ENCODE data around the gene SLC36A1.

Gene SLC36A1

GRCh38 chr5:151523335-151523734 lies 75.9 kb downstream of the SLC36A1 start:
- no peaks in the 10 kb centered on the region for H4K20me1 ChIP-seq
- no peaks in the 10 kb centered on the region for H3K27me3 ChIP-seq
- TF ChIP-seq Cebpa-rat (IDR thresholded peaks at IDR 0.05): no peak

GRCh38 chr5:151528153-151528552 lies 80.8 kb downstream of the SLC36A1 start:
- no peaks in the 10 kb centered on the region for H3K27me3 ChIP-seq
- no peaks in the 10 kb centered on the region for H4K20me1 ChIP-seq
- no peak for TF ChIP-seq Cebpa-rat (IDR thresholded peaks at IDR 0.05)
- H3K4me2 ChIP-seq: no peak overlapping the region
- H3K4me1 ChIP-seq: no peaks in the 10 kb centered on the region
- no peak overlapping the region for H3K9ac ChIP-seq
- no peak overlapping the region for H3K27ac ChIP-seq
- H3K9me3 ChIP-seq: no peaks in the 10 kb centered on the region
- H3K36me3 ChIP-seq: no peaks in the 10 kb centered on the region
- no peak overlapping the region for H3K4me3 ChIP-seq

More at GRCh38 chr5:151523335-151523734, 75.9 kb downstream of the SLC36A1 start:
- Histone ChIP-seq H3K4me2 (no peak overlapping the region), H3K27ac (no peak overlapping the region), H3K9ac (no peak overlapping the region), H3K9me3 (no peaks in the 10 kb centered on the region), H3K4me1 (0 out of 2 replicates have a peak, but pooled peaks cover 6% of the 10 kb centered on the region), H3K4me3 (no peak overlapping the region), H3K36me3 (no peaks in the 10 kb centered on the region)

GRCh38 chr5:151528996-151529395 lies 81.6 kb downstream of the SLC36A1 start:
- Histone ChIP-seq H3K4me3 (no peak overlapping the region), H3K27ac (no peak overlapping the region), H3K9me3 (no peaks in the 10 kb centered on the region), H3K27me3 (no peaks in the 10 kb centered on the region), H3K4me1 (peaks cover under 1% of the 10 kb centered on the region; the same call in 1 of the 2 replicates), H3K36me3 (no peaks in the 10 kb centered on the region), H3K9ac (no peak overlapping the region), H4K20me1 (no peaks in the 10 kb centered on the region), H3K4me2 (no peak overlapping the region)
- TF ChIP-seq Cebpa-rat (IDR thresholded peaks at IDR 0.05): no peak

- Histone ChIP-seq H3K9ac (no peak overlapping the region), H3K4me2 (no peak overlapping the region), H3K36me3 (no peaks in the 10 kb centered on the region), H4K20me1 (no peaks in the 10 kb centered on the region), H3K27ac (no peak overlapping the region), H3K9me3 (no peaks in the 10 kb centered on the region), H3K27me3 (no peaks in the 10 kb centered on the region), H3K4me3 (no peak overlapping the region), H3K4me1 (peaks cover 7% of the 10 kb centered on the region)
- no peak for TF ChIP-seq Cebpa-rat (IDR thresholded peaks at IDR 0.05)
Measured at GRCh38 chr5:151531581-151531980, 84.2 kb downstream of the SLC36A1 start.

- TF ChIP-seq Cebpa-rat (IDR thresholded peaks at IDR 0.05): no peak
- H3K27ac ChIP-seq: no peak overlapping the region
- H3K9me3 ChIP-seq: no peaks in the 10 kb centered on the region
Measured at GRCh38 chr5:151532416-151532815, 85.0 kb downstream of the SLC36A1 start.

GRCh38 chr5:151534350-151534749 lies 86.9 kb downstream of the SLC36A1 start:
- Histone ChIP-seq H3K9ac (no peak overlapping the region), H4K20me1 (no peaks in the 10 kb centered on the region), H3K9me3 (no peaks in the 10 kb centered on the region), H3K36me3 (no peaks in the 10 kb centered on the region), H3K27ac (no peak overlapping the region), H3K4me3 (no peak overlapping the region), H3K4me2 (peak overlapping the region; percentile 38), H3K4me1 (peaks cover 7% of the 10 kb centered on the region), H3K27me3 (no peaks in the 10 kb centered on the region)
- TF ChIP-seq Cebpa-rat (IDR thresholded peaks at IDR 0.05): no peak

More at GRCh38 chr5:151532416-151532815, 85.0 kb downstream of the SLC36A1 start:
- Histone ChIP-seq H3K9ac (no peak overlapping the region), H4K20me1 (no peaks in the 10 kb centered on the region), H3K4me1 (peaks cover 7% of the 10 kb centered on the region), H3K4me3 (no peak overlapping the region), H3K36me3 (no peaks in the 10 kb centered on the region), H3K27me3 (no peaks in the 10 kb centered on the region), H3K4me2 (no peak overlapping the region)

- TF ChIP-seq Cebpa-rat (IDR thresholded peaks at IDR 0.05): no peak
- H3K27ac ChIP-seq: no peak overlapping the region
- H3K36me3 ChIP-seq: no peaks in the 10 kb centered on the region
- no peaks in the 10 kb centered on the region for H4K20me1 ChIP-seq
- H3K9ac ChIP-seq: no peak overlapping the region
- peaks cover 7% of the 10 kb centered on the region for H3K4me1 ChIP-seq
- H3K27me3 ChIP-seq: no peaks in the 10 kb centered on the region
- H3K4me3 ChIP-seq: no peak overlapping the region
- H3K4me2 ChIP-seq: no peak overlapping the region
- H3K9me3 ChIP-seq: no peaks in the 10 kb centered on the region
Measured at GRCh38 chr5:151537044-151537443, 89.6 kb downstream of the SLC36A1 start.

GRCh38 chr5:151541571-151541970 lies 94.2 kb downstream of the SLC36A1 start:
- no peak for TF ChIP-seq Cebpa-rat (IDR thresholded peaks at IDR 0.05)
- Histone ChIP-seq H3K27me3 (no peaks in the 10 kb centered on the region), H3K9ac (no peak overlapping the region)

More at GRCh38 chr5:151541571-151541970, 94.2 kb downstream of the SLC36A1 start:
- H3K4me1 ChIP-seq: no peaks in the 10 kb centered on the region
- no peaks in the 10 kb centered on the region for H3K36me3 ChIP-seq
- no peak overlapping the region for H3K4me2 ChIP-seq
- no peaks in the 10 kb centered on the region for H3K9me3 ChIP-seq
- H3K4me3 ChIP-seq: no peak overlapping the region
- H4K20me1 ChIP-seq: no peaks in the 10 kb centered on the region
- H3K27ac ChIP-seq: no peak overlapping the region

Measured in BLaER1 (cell line).